ENCODE results near the gene TIMM9.
"Not testable (repeated sequence)": the region's sequence is repeated elsewhere in the genome, so short reads cannot be mapped to it uniquely, and the experiment has no call there.

The TIMM9 gene

GRCh38 chr14:58368956-58369355, 58.4 kb downstream of the TIMM9 start:
- H3K4me3 ChIP-seq (replicated peaks; ENCODE audit: low read depth, low read length): no peak overlapping the region
- TF ChIP-seq, protein P1, sequence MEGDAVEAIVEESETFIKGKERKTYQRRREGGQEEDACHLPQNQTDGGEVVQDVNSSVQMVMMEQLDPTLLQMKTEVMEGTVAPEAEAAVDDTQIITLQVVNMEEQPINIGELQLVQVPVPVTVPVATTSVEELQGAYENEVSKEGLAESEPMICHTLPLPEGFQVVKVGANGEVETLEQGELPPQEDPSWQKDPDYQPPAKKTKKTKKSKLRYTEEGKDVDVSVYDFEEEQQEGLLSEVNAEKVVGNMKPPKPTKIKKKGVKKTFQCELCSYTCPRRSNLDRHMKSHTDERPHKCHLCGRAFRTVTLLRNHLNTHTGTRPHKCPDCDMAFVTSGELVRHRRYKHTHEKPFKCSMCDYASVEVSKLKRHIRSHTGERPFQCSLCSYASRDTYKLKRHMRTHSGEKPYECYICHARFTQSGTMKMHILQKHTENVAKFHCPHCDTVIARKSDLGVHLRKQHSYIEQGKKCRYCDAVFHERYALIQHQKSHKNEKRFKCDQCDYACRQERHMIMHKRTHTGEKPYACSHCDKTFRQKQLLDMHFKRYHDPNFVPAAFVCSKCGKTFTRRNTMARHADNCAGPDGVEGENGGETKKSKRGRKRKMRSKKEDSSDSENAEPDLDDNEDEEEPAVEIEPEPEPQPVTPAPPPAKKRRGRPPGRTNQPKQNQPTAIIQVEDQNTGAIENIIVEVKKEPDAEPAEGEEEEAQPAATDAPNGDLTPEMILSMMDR (IDR thresholded peaks at IDR 0.05; ENCODE audit: low read length, missing control alignments): no peak
- DNase-seq (ENCODE audit: low read depth): peak; percentile 58

GRCh38 chr14:58367296-58367695, 60.0 kb downstream of the TIMM9 start:
- H3K4me3 ChIP-seq (replicated peaks; ENCODE audit: low read depth, low read length): no peak overlapping the region
- TF ChIP-seq, protein P1 (IDR thresholded peaks at IDR 0.05; ENCODE audit: low read length, missing control alignments): no peak
- peak; percentile 4 for DNase-seq (ENCODE audit: low read depth)

GRCh38 chr14:58364316-58364715, 63.0 kb downstream of the TIMM9 start:
- DNase-seq (ENCODE audit: low read depth): no peak
- TF ChIP-seq, protein P1 (IDR thresholded peaks at IDR 0.05; ENCODE audit: low read length, missing control alignments): no peak
- H3K4me3 ChIP-seq (replicated peaks; ENCODE audit: low read depth, low read length): no peak overlapping the region

- peak; percentile 45 for DNase-seq (ENCODE audit: low read depth)
- no peak overlapping the region for H3K4me3 ChIP-seq (replicated peaks; ENCODE audit: low read depth, low read length)
- TF ChIP-seq, protein P1 (IDR thresholded peaks at IDR 0.05; ENCODE audit: low read length, missing control alignments): peak; percentile 40
These were observed 64.4 kb downstream of the TIMM9 start for GRCh38 chr14:58362798-58363412.

DNA sequence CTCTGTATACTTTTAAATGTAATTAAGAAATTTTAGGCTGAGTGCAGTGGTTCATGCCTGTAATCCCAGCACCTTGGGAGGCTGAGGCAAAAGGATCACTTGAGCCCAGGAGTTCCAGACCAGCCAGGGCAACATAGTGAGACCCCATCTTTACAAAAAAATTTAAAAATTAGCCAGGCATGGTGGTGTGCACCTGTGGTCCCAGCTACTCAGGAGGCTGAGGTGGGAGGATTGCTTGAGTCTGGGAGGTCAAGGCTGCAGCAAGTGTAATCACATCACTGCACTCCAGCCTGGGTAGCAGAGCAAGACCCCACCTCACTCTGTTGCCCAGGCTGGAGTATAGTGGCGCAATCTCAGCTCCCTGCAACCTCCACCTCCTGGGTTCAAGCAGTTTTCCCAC, 65.1 kb downstream of the TIMM9 start:
- H3K4me3 ChIP-seq (replicated peaks; ENCODE audit: low read depth, low read length); DNase-seq (ENCODE audit: low read depth): not testable (repeated sequence)
